CD14-positive monocyte (primary cell): ENCODE measurements around the gene MIF4GD. TPM values are rescaled to one million over a fixed set of nuclear protein-coding genes. Genes with fewer than 3 reads are reported as not detected.

ENCODE experiments used
- DNase-seq, 3 donors: peaks; one replicate each; pipeline ENCODE4 v3.0.0-alpha.2; 2011 to 2022
- H2AFZ ChIP-seq: 2 replicates; pipeline ENCODE4 v1.6.0; 2012; ENCODE audit warnings: mild to moderate bottlenecking, low read depth, low read length, inconsistent platforms; ENCODE audit not compliant: insufficient read depth, poor library complexity, severe bottlenecking
- H3K27ac ChIP-seq, 2 donors: 1 replicate in 1 of 2; 2 replicates in 1 of 2; pipeline ENCODE4 v1.5.1; 2012 to 2013; ENCODE audit warnings: low read length in 2 of 2, control low read depth in 1 of 2, inconsistent platforms in 1 of 2, low read depth in 1 of 2, mild to moderate bottlenecking in 1 of 2
- H3K27me3 ChIP-seq, 2 donors: one replicate each; pipeline versions ENCODE4 v1.6.0 to v1.6.1; 2011 to 2013; ENCODE audit warnings: low read length in 2 of 2; ENCODE audit not compliant: control insufficient read depth in 2 of 2, insufficient read depth in 2 of 2
- H3K36me3 ChIP-seq, 2 donors: replicated peaks in 1 of 2; 1 replicate in 1 of 2; 2 replicates in 1 of 2; pipeline versions ENCODE4 v1.5.1 to v1.6.1; 2012 to 2013; ENCODE audit warnings: low read length in 2 of 2, control low read depth in 1 of 2, inconsistent platforms in 1 of 2, mild to moderate bottlenecking in 1 of 2; ENCODE audit not compliant: insufficient read depth in 2 of 2, control insufficient read depth in 1 of 2
- H3K4me1 ChIP-seq, 2 donors: 1 replicate in 1 of 2; 2 replicates in 1 of 2; pipeline versions ENCODE4 v1.5.1 to v1.6.1; 2012 to 2013; ENCODE audit warnings: low read length in 2 of 2, control low read depth in 1 of 2, inconsistent platforms in 1 of 2, mild to moderate bottlenecking in 1 of 2, moderate library complexity in 1 of 2; ENCODE audit not compliant: insufficient read depth in 2 of 2, control insufficient read depth in 1 of 2
- H3K4me2 ChIP-seq: replicated peaks from 2 replicates; pipeline ENCODE3; 2012; ENCODE audit warnings: low read length, moderate library complexity, mild to moderate bottlenecking; ENCODE audit not compliant: poor library complexity, severe bottlenecking; ENCODE audit errors: extremely low read depth
- H3K4me3 ChIP-seq, 3 experiments: fragments of 200-600 bp in 1 of 3; sonication (generic) in 1 of 3; replicated peaks in 1 of 3; 1 replicate in 2 of 3; 2 replicates in 1 of 3; pipeline ENCODE4 v1.5.1; 2011 to 2013; ENCODE audit warnings: low read length in 3 of 3, mild to moderate bottlenecking in 3 of 3, control low read depth in 2 of 3, low read depth in 2 of 3, inconsistent platforms in 1 of 3, moderate library complexity in 1 of 3
- H3K79me2 ChIP-seq: 2 replicates; pipeline ENCODE4 v1.6.0; 2012; ENCODE audit warnings: mild to moderate bottlenecking, control low read depth, inconsistent platforms, low read length, moderate library complexity; ENCODE audit not compliant: insufficient read depth
- H3K9ac ChIP-seq: 2 replicates; pipeline ENCODE4 v1.6.0; 2017; ENCODE audit warnings: low read length, mild to moderate bottlenecking; ENCODE audit not compliant: insufficient read depth, poor library complexity, severe bottlenecking
- H3K9me3 ChIP-seq, 2 donors: replicated peaks in 1 of 2; 1 replicate in 1 of 2; 2 replicates in 1 of 2; pipeline versions ENCODE4 v1.5.1 to v1.6.1; 2012 to 2013; ENCODE audit warnings: low read length in 2 of 2, control low read depth in 1 of 2; ENCODE audit not compliant: control insufficient read depth in 1 of 2, insufficient read depth in 1 of 2
- H4K20me1 ChIP-seq: 2 replicates; pipeline ENCODE4 v1.6.0; 2012; ENCODE audit warnings: mild to moderate bottlenecking, low read length, control low read depth, moderate library complexity; ENCODE audit not compliant: insufficient read depth
- H3K27ac Mint-ChIP-seq, 7 donors: one replicate each; pipeline ENCODE4 v1.8.0; 2020; ENCODE audit warnings: mild to moderate bottlenecking in 7 of 7, mixed read lengths in 7 of 7, moderate library complexity in 6 of 7, inconsistent platforms in 2 of 7
- H3K27me3 Mint-ChIP-seq, 3 donors: one replicate each; pipeline ENCODE4 v1.8.0; 2021 to 2022; ENCODE audit warnings: low read depth in 3 of 3, mild to moderate bottlenecking in 3 of 3, mixed read lengths in 3 of 3, moderate library complexity in 3 of 3, inconsistent platforms in 1 of 3
- H3K36me3 Mint-ChIP-seq, 2 donors: one replicate each; pipeline ENCODE4 v1.8.0; 2020; ENCODE audit warnings: mixed read lengths in 2 of 2, inconsistent platforms in 1 of 2, mild to moderate bottlenecking in 1 of 2
- H3K4me1 Mint-ChIP-seq: one replicate; pipeline ENCODE4 v1.8.0; 2020; ENCODE audit warnings: mild to moderate bottlenecking, mixed read lengths
- H3K4me3 Mint-ChIP-seq, 2 donors: one replicate each; pipeline ENCODE4 v1.8.0; 2020; ENCODE audit warnings: mild to moderate bottlenecking in 2 of 2, mixed read lengths in 2 of 2, moderate library complexity in 1 of 2
- H3K9me3 Mint-ChIP-seq, 7 donors: one replicate each; pipeline ENCODE4 v1.8.0; 2020 to 2022; ENCODE audit warnings: mixed read lengths in 7 of 7, mild to moderate bottlenecking in 6 of 7, moderate library complexity in 6 of 7, inconsistent platforms in 2 of 7
- CTCF ChIP-seq: fragments of 200-600 bp; IDR thresholded peaks from one replicate; pipeline ENCODE4 v1.8.0; 2022; ENCODE audit warnings: antibody characterized with exemption, mild to moderate bottlenecking
- WGBS: methylation state at CpG from one replicate; pipeline ENCODE4 v1.1.5; 2013; ENCODE audit warnings: missing lambda C conversion rate; ENCODE audit not compliant: insufficient coverage; 5-methylcytosine and 5-hydroxymethylcytosine counted together
- intact Hi-C, 2 donors: fragments of 100-400 bp; cut with micrococcal nuclease; formaldehyde crosslinking; loops; one replicate each; pipeline versions ENCODE4 v1.15.0 to v1.15.1; 2023
- polyA plus RNA-seq, 3 donors: library from polyadenylated mRNA; depleted of rRNA in 1 of 3; unstranded in 2 of 3; stranded (reverse) in 1 of 3; fragments of 300-500 nt in 2 of 3; fragments of >200 nt in 1 of 3; fragmentation: Illumina TruSeq in 2 of 3; gene quantifications; 1 replicate in 2 of 3; 2 replicates in 1 of 3; pipeline ENCODE4 v1.2.3, GENCODE V29; 2012 to 2021

The MIF4GD gene
- polyA plus RNA-seq, 3 donors = 66.9 to 103 (median 80.6) TPM

GRCh38 chr17:75232786-75233185 is 38.2 kb downstream of the MIF4GD start:
- Histone ChIP-seq H2AFZ (no peak overlapping the region), H3K9me3 (no peaks in the 10 kb centered on the region), H4K20me1 (peaks cover 13% of the 10 kb centered on the region), H3K9ac (no peak overlapping the region), H3K36me3 (peaks cover 56 to 67% of the 10 kb centered on the region in 2 donors), H3K79me2 (peaks cover 25% of the 10 kb centered on the region), H3K4me3 (no peak overlapping the region), H3K27ac (no peak overlapping the region), H3K27me3 (no peaks in the 10 kb centered on the region), H3K4me1 (peaks cover 27% of the 10 kb centered on the region in 2 donors), H3K4me2 (no peak overlapping the region)
- H3K9me3 Mint-ChIP-seq = no peaks in the 10 kb centered on the region
- H3K27me3 Mint-ChIP-seq = peaks cover 0 to 4% (median 3%) of the 10 kb centered on the region in 3 donors
- H3K27ac Mint-ChIP-seq = peak overlapping the region in 1 of 7 donors; percentile 58
- intact Hi-C loops = no loop called here
- H3K4me1 Mint-ChIP-seq = peaks cover 28% of the 10 kb centered on the region
- no peak for TF ChIP-seq CTCF
- DNase-seq = no peak
- H3K36me3 Mint-ChIP-seq = peaks cover 61 to 82% of the 10 kb centered on the region in 2 donors
- over 99% methylated on average over 12 of the region's 13 CpGs for WGBS
- H3K4me3 Mint-ChIP-seq = no peak overlapping the region

- intact Hi-C loops = no loop called here
- peaks cover 35 to 36% of the 10 kb centered on the region in 2 donors for H3K4me1 ChIP-seq
- H3K27me3 ChIP-seq = no peaks in the 10 kb centered on the region
- peaks cover 0 to 4% (median 2%) of the 10 kb centered on the region in 3 donors for H3K27me3 Mint-ChIP-seq
- peak overlapping the region in 3 of 7 donors; percentile 48 to 64 (median 58) for H3K27ac Mint-ChIP-seq
- H3K4me1 Mint-ChIP-seq = peaks cover 35% of the 10 kb centered on the region
- no peak overlapping the region for H2AFZ ChIP-seq
- H3K27ac ChIP-seq = peak overlapping the region in 1 of 2 donors; percentile 20
- no peak overlapping the region for H3K4me3 ChIP-seq
- peaks cover 55 to 76% of the 10 kb centered on the region in 2 donors for H3K36me3 Mint-ChIP-seq
- no peak for DNase-seq
- 98% methylated on average over 10 of the region's 18 CpGs for WGBS
- H3K36me3 ChIP-seq = peaks cover 49 to 59% of the 10 kb centered on the region in 2 donors
- no peaks in the 10 kb centered on the region for H3K9me3 Mint-ChIP-seq
- H3K9me3 ChIP-seq = no peaks in the 10 kb centered on the region
- peaks cover 25% of the 10 kb centered on the region for H3K79me2 ChIP-seq
- H3K4me3 Mint-ChIP-seq = no peak overlapping the region
- H4K20me1 ChIP-seq = peaks cover 5% of the 10 kb centered on the region
- TF ChIP-seq CTCF = no peak
- no peak overlapping the region for H3K9ac ChIP-seq
- H3K4me2 ChIP-seq = no peak overlapping the region
Measured at GRCh38 chr17:75231741-75232464, 39.1 kb downstream of the MIF4GD start.
